Measurements from ENCODE around the gene ORM1.

- TF ChIP-seq, protein P1, sequence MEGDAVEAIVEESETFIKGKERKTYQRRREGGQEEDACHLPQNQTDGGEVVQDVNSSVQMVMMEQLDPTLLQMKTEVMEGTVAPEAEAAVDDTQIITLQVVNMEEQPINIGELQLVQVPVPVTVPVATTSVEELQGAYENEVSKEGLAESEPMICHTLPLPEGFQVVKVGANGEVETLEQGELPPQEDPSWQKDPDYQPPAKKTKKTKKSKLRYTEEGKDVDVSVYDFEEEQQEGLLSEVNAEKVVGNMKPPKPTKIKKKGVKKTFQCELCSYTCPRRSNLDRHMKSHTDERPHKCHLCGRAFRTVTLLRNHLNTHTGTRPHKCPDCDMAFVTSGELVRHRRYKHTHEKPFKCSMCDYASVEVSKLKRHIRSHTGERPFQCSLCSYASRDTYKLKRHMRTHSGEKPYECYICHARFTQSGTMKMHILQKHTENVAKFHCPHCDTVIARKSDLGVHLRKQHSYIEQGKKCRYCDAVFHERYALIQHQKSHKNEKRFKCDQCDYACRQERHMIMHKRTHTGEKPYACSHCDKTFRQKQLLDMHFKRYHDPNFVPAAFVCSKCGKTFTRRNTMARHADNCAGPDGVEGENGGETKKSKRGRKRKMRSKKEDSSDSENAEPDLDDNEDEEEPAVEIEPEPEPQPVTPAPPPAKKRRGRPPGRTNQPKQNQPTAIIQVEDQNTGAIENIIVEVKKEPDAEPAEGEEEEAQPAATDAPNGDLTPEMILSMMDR (conservative IDR thresholded peaks at IDR 0.05) = no peak
- TF ChIP-seq EZH2 (IDR thresholded peaks at IDR 0.05; ENCODE audit: low read depth) = no peak
Observed at GRCh38 chr9:114281473-114282103, 41.3 kb upstream of the ORM1 start.

Measured in PC-9 (cell line).